ENCODE measurements around the gene MDH2.
"Not testable (repeated sequence)": the region's sequence is repeated elsewhere in the genome, so short reads cannot be mapped to it uniquely, and the experiment has no call there.

Gene MDH2

DNA sequence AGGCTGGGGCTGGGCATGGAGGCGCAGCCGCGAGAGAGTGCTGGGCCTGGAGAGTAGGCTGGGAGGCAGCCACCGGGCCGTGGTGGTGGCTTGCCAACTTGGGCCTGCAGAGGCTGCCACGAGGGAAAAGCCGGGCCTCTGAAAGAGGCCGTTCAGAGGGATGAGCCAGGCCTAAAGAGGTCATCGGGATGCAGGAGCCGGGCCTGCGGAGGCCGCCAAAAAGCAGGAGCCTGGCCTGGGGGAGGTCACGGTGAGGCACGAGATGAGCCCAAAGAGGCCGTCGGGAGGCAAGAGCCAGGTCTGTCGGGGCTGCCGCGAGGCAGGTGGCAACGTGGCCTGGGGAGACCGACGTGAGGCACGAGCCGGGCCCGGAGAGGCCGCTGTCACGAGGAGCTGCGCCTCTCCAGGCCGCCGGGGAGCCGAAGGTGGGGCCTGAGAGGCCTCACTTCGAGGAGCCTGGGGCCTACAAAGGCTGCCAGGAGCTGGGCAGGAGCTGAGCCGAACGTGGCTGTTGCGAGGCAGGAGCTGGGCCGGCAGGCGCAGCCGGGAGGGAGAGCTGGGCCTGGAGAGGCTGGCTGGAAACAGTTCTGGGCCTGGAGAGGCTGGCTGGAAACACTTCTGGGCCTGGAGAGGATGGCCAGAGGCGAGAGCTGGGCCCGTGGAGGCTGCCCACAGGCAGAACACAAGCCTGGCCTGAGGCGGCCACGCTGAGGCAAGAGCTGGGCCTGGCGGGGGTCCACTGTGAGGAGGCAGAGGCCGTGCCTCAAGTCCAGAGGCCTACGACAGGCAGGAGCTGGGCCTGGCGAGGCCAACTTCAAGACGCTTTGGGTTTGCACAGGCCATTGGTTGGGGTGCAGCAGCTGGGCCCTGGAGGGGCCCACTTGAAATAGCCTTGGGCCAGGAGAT is 24.6 kb downstream of the MDH2 start:
- no peak for FAIRE-seq

DNA sequence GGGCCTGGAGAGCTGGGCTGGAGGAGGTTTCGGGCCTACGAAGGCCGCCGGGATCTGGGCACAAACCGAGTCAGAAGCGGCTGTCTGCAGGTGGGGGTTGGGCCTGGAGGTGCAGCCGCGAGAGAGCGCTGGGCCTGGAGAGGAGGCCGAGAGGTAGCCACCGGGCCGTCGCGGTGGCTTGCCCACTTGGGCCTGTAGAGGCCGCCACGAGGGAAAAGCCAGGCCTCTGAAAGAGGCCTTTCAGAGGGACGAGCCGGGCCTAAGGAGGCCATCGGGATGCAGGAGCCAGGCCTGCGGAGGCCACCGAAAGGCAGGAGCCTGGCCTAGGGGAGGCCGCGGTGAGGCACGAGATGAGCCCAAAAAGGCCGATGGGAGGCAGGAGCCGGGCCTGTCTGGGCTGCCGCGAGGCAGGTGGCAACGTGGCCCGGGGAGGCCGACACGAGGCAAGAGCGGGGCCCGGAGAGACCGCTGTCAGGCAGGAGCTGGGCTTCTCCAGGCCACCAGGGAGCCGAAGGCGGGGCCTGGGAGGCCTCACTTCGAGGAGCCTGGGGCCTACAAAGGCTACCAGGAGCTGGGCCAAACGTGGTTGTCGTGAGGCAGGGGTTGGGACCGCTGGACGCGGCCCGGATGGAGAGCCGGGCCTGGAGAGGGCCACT is 25.6 kb downstream of the MDH2 start:
- no peak for FAIRE-seq

DNA sequence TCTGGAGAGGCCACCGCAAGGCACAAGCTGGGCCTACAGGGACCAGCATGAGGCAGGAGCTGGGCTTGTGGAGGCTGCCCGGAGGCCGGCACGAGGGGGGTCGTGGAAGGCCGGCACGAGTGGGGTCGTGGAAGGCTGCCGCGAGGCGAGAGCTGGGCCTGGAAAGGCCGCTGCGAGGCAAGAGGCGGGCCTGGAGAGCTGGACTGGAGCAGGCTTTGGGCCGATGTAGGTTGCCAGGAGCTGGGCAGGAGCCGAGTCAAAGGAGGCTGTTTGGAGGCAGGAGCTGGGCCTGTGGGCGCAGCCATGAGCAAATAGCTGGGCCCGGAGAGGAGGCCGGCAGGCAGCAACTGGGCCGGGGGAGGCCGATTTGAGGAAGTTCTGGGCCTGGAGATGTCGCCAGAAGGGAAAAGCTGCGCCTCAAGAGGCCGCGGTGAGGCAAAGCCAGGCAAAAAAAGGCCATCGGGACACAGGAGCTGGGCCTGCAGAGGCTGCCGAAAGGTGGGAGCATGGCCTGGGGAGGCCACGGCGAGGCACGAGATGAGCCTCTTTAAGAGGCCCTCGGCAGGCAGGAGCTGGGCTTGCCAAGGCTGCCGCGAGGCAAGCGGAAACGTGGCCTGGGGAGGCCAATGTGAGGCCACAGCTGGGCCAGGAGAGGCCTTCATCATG is 26.5 kb downstream of the MDH2 start:
- no peak for FAIRE-seq

DNA sequence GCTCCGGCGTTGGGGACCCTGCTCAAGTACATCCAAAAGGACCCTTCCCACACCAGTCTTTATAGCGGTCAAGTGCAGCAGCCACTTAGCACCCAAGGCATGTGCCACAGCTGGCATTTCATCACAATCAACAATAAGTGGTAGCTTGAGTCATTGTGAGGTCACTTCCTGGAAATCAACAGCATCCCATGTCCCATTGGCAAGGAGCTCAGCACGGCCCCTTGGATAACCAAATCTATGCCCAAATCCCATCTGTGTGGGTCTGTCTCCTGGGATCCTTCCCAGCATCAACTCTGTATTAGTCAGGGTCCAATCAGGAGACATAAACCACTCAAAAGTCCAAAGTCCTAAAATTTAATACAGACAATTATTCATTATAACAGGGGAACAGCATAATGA is 27.1 kb downstream of the MDH2 start:
- FAIRE-seq, result no peak

DNA sequence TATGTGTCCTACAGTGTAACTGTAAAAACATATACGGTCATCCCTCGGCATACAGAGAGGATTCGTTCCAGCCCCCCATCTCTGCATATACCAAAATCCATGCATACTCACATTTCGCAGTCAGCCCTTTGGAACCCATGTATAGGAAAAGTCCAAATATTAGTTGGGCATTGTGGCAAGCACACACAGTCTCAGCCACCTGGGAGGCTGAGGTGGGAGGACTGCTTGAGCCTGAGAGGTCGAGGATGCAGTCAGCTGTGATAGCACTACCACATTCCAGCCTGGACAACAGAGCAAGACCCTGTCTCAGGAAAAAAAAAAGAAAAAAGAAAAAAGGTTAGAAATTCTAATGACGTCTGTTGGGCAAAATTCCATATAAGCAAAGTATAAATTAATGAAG is 29.1 kb downstream of the MDH2 start:
- FAIRE-seq, result no peak

DNA sequence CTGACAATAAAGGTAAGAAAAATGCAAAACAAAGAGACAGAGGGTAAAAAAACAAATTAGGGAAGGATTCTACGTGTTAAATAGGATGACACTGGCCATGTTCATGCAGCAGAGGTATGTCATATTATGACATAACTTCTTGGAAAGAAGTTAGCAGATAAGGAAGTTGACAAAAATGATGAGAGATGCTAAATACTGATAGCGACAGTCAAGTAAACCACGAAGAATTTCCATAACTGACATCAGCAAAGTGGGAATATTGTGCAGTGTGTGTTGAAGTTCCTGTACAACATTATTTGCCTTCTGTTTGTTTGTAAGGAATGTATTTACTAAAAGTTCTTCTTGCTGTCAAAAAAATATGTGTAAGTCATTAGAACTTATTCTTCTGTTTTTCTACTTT is 29.5 kb downstream of the MDH2 start:
- FAIRE-seq, result no peak

DNA sequence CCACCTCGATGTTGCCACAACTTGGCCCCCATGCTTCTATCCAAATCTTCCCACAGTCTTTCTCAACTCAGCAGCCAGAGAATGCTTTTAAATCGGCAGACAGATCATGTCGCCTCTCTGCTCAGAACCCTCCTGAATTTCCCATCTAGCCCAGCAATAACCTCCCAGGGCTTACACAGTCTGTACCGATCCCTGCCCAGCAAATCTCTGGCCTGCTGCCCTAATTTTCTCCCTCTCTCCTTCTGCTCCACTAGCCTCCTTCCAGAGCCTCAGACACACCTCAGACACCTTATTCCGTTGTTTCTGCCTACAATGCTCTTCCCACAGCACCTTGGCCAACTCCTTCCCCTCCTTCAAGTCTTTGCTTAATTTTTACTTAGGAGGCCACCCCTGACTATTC is 32.3 kb downstream of the MDH2 start:
- FAIRE-seq, result no peak

DNA sequence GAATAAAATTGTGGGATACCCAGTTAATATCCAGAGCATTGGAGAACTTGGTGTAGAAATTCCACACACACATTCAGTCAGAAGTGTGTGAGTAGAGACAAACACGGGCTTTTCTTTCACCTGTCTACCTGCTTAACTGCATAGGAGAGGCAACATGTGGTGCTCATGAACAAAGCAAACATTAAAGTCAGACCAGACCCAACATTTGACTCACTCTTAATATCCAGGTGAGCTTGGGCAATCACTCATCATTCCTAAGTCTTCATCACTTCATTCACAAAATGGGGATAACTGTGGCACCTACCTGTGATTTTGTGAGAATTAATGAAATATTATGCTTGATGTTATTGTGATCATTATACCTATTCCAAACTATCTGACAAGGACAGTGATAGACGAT is 36.2 kb downstream of the MDH2 start:
- not testable (repeated sequence) for FAIRE-seq

DNA sequence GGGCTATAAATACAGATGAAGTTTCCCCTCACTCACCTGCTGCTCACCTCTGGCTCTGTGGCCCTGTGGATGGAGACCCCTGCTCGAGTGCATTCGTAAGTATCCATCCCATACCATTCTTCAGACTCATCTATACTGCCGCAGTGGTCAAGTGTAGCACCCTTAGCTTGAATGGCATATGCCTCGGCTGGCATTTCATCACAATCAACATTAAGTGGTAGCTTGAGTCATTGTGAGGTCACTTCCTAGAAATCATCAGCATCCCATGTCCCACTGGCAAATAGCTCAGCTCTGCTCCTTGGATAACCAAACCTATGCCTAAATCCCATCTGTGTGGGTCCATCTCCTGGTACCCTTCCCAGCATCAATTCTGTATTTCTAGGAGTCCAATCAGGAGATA is 38.2 kb downstream of the MDH2 start:
- FAIRE-seq, result no peak

DNA sequence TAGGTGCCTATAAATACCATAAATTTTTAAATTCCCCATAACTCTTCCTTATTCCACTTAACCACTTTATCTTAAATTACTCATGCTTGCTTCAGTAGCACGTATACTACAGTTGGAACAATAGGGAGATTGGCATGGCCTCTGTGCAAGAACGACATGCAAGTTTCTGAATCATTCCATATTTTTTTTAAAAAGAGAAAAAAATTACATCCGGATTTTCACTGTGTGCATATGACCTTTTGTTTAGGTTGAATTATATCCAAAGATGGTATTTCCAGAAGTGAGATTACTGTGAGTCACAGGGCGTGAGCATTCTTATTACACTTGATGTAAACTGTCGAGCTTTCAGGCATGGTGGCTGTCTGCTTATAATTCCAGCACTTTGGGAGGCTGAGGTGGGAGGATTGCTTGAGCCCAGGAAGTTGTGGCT is 39.5 kb downstream of the MDH2 start:
- FAIRE-seq, result not testable (repeated sequence)

DNA sequence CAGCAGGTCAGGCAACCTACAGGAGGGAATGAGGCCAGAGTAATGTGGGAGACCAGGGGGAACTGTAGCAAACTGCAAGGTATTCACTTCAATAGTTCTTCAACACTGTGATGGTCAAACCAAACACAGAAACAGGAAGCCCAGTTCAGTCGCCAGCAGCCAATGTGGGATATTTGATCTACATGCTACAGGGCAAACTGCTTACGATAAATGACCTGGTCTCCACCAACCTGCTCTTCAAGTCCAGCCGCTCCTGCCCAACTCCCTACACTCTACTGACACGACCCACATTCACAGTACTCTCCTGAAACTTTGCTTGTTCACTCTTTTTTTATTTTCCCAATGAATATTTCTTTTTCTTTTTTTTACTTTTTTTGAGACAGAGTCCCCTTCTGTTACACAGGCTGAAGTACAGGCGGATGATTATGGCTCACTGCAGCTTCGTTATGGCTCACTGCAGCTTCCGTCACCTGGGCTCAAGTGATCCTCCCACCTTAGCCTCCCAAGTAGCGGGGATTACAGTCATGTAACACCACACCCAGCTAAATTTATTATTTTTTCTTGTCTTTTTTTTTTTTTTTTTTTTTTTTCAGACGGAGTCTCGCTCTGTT is 42.1 kb downstream of the MDH2 start:
- no peak for FAIRE-seq

DNA sequence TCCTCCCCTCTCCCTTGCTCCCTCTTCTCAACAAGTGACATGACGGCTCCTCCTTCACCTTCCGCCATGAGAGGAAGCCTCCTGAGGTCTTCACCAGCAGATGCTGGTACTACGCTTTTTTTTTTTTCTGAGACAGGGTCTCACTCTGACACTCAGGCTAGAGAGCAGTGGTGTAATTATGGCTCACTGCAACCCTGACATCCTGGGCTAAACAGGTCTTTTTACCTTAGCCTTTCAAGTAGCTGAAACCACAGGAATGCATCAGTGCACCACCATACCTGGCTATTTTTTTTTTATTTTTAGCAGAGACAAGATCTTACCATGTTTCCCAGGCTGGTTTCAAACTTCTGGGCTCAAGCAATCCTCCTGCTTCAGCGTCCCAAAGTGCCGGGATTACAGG is 43.6 kb downstream of the MDH2 start:
- FAIRE-seq, result no peak

DNA sequence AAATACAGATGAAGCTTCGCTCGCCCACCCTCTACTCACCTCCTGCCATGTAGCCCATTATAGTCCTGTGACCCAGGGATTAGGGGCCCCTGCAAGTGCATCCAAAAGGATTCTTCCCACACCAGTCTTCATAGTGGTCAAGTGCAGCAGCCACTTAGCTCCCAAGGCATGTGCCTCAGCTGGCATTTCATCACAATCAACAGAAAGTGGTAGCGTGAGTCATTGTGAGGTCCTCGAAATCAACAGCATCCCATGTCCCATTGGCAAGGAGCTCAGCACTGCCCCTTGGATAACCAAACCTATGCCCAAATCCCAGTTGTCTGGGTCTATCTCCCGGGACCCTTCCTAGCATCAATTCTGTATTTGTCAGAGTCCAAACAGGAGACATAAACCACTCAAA is 45.6 kb downstream of the MDH2 start:
- FAIRE-seq, result not testable (repeated sequence)

DNA sequence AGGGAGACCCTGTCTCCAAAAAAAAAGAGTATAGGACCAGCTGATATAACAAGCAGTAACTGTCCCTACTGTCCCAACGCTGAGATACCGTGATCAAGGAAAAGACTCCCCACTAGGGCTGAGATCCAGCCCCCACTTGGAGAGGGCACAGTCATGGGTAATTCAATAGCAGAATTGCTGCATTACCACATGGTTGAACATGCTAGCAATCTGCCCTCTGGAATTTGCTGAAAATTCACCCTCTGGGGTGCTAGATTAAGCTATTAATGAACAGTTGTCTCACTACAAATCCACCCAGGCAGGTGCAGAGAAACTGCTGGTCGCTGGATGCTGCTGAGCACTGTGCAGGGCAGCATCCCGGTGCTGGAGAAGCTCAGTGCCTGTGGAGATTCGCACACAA is 46.4 kb downstream of the MDH2 start:
- FAIRE-seq, result not testable (repeated sequence)

DNA sequence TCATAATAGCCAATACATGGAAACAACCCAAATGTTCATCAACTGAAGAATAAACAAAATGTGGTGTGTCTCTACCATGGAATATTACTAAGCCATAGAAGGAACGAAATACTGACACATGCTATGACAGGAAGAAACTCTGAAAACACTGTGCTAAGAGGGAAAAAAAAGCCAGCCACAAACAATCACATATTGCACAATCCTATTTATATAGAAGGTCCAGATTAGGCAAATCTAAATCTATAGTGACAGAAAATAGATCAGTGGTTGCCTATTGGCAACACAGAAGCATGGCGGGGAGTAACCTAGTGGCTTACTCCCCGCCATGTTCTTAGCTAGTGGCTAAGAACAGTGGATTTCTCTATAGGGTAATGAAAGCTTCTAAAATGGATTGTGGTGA is 48.0 kb downstream of the MDH2 start:
- no peak for FAIRE-seq

DNA sequence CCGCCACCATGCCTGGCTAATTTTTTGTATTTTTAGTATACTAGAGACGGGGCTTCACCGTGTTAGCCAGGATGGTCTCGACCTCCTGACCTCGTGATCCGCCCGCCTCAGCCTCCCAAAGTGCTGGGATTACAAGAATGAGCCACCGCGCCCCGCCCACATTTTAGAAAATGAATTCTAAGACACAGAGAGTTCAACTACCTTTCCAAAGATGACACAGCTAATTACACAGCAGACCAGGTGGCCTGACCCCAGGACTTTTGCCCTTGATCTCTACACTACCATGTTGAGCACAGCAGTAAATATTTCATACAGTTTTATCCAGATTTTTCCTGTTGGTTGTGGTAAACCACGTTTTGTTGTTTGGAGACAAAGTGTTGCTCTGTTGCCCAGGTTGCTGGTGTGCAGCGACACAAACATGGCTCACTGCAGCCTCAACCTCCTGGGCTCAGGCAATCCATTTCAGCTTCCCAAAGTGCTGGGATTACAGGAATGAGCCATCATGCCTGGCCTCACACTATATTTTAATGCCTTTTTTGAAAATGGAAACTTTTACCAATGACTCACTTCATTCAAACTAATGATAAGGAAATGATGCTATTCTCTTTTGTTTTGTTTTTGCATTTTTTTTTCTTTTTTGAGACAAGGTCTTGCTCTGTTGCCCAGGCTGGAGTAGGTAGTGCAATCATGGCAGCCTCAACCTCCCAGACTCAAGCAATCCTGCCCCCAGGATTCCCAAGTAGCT is 54.0 kb downstream of the MDH2 start:
- not testable (repeated sequence) for FAIRE-seq

DNA sequence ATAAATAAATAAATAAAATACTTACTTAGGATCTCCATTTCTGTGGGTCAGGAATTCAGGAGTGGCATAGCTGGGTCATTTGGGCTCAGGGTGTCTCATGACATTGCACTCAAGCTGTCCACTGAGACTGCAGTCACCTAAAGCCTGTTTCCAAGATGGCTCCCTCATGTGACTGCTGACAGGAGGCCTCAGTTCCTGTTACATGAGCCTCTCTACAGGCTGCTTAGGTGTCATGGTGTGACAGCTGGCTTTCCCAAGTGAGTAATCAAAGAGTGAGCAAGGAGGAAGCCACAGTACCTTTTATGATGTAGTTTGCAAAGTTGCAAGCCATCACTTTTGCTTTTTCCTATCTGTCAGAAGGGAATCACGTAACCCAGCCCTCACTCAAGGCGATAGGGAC is 55.9 kb downstream of the MDH2 start:
- not testable (repeated sequence) for FAIRE-seq

DNA sequence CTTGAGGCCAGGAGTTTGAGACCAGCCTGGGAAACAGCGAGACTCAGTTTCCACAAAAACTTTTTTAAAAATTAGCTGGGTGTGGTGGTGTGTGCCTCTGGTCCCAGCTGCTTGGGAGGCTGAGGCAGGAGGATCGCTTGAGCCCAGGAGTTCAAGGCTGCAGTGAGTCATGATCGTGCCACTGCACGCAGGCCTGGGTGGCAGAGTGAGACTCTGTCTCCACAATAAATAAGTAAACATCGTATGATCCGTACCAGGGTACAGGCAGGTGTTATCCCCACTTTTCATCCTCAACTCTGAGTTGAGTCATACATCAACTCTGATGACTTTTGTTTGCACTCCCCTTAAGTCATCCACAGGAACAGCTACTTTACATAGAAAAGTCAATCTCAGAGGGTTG is 58.2 kb downstream of the MDH2 start:
- not testable (repeated sequence) for FAIRE-seq

DNA sequence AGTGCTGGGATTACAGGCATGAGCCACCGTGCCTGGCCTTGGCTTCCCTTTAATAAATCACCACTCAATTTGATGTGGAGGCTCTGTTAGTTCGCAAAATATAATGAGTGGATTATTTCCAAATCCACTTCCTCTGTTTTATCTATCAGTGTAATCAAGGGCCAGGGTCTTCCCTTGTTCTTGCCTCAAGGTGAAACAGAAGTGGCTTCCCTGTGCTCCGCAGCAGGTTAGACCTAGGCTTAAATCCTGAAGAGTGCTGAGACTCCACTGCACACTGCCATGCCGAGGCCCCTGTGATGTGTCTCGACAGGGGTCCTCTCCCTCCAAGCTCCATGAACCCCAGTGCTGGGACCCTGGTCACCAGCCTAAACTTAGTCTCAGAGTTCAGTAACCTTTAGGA is 59.0 kb downstream of the MDH2 start:
- no peak for FAIRE-seq

DNA sequence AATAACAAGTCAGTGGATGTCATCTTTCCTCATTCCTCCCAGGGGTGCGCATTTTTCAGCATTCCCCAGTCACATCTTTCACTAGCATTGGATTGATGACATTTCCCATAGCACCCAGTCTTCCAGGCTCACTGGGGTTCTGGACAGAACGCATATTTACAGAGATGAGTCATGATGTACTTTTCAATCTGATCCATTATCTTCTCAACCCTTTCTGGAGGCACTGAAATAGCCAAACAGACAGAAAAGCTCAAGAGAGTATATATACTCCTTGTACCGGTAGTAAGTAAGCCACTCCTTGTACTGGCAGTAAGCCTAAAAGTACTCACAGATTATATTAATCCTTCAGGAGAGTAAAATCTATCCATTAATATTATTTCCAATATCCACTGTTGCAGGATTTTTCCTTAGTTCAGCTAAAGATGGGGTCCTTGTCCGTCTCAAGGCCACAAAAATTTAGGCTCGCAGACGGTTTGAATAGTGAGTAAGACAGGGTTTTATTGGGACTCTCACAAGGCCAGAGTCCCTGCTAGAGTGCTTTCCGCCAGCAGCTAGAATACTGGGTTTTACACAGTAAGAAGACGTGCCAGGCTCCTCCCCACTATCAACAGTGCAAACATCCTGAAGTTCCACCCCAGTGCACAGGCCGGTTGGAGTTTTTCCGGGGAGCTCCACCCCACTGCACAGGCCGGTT is 60.8 kb downstream of the MDH2 start:
- FAIRE-seq, result no peak

DNA sequence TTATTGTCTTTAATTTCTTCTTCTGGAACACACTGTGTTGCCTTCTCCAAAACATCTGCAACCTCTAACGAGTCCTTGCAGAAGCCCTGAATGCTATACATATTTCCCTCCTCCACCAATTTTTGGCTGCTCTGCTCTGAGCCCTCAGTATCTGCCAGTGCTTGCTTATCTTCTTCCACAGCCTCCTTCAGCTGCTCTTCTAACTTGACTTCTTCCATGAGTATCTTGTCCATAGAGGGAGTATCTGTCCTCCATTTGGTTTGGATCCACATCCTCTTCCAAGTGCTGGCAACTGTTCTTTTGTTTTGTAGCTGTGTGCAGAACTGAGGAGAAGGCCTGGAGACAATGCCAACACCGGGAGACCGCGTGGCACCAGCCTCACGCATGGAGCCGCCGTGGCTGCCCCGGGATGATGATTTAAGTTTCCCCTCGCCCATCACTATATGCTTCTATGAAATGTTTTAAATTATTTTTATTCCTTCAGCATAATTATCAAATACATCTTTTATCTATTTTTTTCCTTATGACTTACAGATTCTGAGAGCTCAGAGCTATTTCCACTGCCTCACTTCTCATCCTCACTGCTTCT is 65.2 kb downstream of the MDH2 start:
- FAIRE-seq, result not testable (repeated sequence)

DNA sequence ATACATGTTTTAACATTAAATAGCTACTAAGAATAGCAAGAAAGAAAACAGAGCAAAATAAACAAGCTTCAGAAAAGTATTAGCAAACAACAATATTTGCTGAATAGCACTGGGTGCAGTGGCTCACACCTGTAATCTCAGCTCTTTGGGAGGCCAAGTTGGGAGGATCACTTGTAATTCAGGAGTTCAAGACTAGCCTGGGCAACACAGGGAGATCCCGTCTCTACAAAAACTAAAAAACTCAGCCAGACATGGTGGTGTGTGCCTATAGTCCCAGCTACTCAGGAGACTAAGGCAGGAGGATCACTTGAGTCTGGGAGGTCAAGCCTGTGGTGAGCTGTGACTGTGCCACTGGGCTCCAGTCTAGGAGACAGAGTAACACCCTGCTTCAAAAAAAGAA is 66.8 kb downstream of the MDH2 start:
- FAIRE-seq, result not testable (repeated sequence)
